ENCODE measurements around the gene ASS1.

The ASS1 gene

DNA sequence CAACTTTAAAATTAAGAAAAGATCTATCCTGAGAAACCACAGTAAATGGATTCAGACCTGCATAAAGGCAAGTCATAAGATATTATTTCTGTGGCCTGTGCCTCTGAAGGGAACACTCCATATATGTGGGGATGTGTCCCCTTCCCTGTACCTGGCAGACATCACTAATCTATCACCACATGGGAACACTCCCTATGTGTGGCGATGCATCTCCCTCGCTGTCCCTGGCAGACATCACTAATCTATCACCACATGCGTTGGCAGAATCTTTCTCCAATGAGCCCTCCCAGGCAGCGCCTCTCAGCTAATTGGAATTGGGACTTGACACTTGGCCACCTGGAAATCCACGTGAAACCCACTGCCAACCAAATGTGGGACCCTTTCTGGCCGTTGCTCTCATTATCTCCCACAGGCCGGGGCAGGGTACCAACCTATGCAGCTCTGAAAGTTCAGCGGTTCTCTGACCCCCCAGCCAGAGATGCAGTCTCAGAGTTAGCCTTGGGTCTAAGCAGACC, 25.2 kb upstream of the ASS1 start:
- no peak for DNase-seq (ENCODE audit: low spot score)

DNA sequence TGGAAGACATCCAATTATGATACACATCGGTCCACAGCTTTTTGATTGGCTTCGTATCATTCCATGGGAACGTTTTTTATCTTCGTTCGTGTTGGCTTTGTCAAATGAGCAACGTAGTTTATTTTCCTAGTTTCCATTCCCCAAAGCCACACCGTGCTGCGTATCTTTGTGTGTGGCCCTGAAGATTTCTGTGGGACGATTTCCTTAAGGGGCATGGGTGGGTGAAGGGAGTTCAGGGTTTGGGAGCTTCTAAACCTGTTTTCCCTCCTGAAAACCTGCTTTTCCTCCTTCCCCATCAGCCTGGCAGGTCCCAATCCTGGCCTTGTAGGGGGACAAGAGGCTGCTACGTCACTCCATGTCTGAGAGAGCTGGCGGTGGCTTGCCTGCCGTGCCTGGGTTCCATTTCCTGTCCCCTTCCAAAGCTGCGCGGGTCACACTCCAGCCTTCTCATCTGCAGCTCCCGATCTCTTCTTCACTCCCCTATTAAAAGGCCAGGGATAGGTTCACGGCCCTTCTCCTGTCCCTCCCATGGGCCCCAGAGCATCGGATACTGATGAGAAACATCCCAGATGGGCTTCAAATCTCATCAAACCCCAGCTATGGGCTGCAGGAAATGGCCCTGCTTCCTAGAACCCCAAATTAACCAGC, 23.5 kb upstream of the ASS1 start:
- DNase-seq (ENCODE audit: low spot score): no peak

GRCh38 chr9:130421802-130422276, 22.9 kb upstream of the ASS1 start:
- DNase-seq (ENCODE audit: low spot score): no peak

- DNase-seq (ENCODE audit: low spot score): no peak
Observed at GRCh38 chr9:130422546-130422945, 22.2 kb upstream of the ASS1 start.

GRCh38 chr9:130423272-130423671, 21.5 kb upstream of the ASS1 start:
- no peak for DNase-seq (ENCODE audit: low spot score)

DNA sequence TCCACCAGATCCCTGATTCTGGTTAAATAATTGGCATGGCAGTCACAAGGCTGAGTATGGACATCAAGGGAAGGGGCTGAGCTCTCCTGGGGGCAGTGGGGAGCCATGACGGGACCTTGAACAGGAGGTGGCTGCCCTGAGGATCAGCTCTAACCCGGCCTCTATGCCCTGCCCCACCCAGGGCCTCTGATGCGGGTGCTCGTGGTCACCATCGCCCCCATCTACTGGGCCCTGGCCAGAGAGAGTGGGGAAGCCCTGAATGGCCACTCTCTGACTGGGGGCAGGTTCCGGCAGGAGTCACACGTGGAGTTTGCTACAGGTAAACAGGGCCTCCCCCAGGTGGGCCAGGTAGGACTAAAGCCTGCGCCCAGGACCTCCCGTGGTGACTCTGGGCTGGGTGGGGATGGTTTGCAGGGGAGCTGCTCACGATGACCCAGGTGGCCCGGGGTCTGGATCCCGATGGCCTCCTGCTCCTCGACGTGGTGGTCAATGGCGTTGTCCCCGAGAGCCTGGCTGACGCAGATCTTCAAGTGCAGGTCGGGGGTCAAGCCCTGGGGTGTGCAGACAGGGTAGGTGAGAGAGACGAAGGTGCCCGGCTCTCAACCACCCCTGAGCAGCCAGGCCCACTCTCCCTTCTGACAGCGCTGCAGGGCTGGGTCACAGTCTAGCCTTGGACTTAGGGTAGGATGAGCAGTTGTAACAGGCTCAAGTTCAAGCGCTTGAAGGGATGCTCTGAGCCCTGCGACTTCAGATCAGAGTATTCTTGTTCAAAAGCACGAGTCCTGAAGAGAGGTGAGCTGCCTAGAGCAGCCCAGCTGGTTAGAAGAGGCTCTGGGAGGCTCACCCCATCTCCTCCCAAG, 19.9 kb upstream of the ASS1 start:
- no peak for DNase-seq (ENCODE audit: low spot score)

GRCh38 chr9:130425741-130426466, 18.9 kb upstream of the ASS1 start:
- DNase-seq (ENCODE audit: low spot score): no peak

DNA sequence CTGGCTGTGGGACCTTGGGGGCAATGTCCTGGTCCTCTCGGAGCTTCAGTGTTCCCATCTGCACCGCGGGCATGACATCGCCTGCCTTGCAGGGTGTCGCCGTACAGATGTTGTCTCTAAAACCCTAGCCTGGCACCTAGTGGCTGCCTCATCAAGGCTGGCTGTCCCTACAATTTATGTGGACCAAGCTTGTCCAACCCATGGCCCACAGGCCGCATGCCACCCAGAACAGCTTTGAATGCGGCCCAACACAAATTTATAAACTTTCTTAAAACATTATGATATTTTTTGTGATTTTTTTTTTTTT, 18.3 kb upstream of the ASS1 start:
- no peak for DNase-seq (ENCODE audit: low spot score)

- DNase-seq (ENCODE audit: low spot score): no peak
Observed at GRCh38 chr9:130426883-130427282, 17.9 kb upstream of the ASS1 start.

- DNase-seq (ENCODE audit: low spot score): no peak
Observed at GRCh38 chr9:130427326-130427725, 17.4 kb upstream of the ASS1 start.

- DNase-seq (ENCODE audit: low spot score): no peak
Observed at GRCh38 chr9:130428086-130428665, 16.6 kb upstream of the ASS1 start.

- no peak for DNase-seq (ENCODE audit: low spot score)
Observed at GRCh38 chr9:130429381-130429780, 15.4 kb upstream of the ASS1 start.

GRCh38 chr9:130429831-130430230, 14.9 kb upstream of the ASS1 start:
- no peak for DNase-seq (ENCODE audit: low spot score)

- DNase-seq (ENCODE audit: low spot score): no peak
Observed at GRCh38 chr9:130430232-130430631, 14.5 kb upstream of the ASS1 start.

GRCh38 chr9:130430734-130431535, 13.8 kb upstream of the ASS1 start:
- no peak for DNase-seq (ENCODE audit: low spot score)

DNA sequence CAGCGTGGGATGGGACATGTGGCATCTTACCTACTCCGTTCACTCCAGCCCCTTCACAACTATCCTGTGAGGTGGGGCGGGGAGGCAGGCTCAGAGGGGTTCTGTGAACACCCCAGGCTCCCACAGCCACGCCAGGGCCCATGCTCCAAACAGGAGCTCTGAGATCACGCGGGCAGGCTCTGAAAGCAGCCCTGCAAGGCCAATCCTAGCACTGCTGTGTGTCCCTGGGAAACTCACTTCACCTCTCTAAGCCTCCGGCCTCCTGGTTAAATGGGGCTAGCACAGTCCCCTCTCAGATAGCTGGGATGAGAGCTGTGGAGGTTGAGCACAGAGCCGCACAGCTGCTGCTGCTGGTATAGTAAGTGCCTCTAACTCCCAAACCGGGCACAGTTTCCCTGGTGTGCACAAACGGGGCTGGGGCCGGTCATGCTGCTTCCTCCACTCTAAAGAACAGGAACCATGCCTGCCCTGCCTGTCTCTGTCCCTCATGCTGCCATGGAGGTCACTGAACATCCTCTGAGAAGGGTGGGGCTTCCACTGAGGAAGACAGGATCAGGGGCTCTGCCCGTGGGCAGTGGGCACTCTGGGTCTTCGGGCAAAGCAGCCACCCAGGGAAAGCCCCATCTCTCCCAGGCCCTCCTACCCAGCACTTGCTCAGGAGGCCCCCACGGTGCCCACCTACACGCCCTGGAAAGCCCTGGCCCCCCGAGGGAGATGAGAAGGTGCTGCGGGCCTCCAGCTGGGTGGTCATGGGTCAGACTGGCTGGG, 13.0 kb upstream of the ASS1 start:
- no peak for DNase-seq (ENCODE audit: low spot score)

- no peak for DNase-seq (ENCODE audit: low spot score)
Observed at GRCh38 chr9:130432362-130432761, 12.4 kb upstream of the ASS1 start.

- no peak for DNase-seq (ENCODE audit: low spot score)
Observed at GRCh38 chr9:130432796-130433167, 12.0 kb upstream of the ASS1 start.

DNA sequence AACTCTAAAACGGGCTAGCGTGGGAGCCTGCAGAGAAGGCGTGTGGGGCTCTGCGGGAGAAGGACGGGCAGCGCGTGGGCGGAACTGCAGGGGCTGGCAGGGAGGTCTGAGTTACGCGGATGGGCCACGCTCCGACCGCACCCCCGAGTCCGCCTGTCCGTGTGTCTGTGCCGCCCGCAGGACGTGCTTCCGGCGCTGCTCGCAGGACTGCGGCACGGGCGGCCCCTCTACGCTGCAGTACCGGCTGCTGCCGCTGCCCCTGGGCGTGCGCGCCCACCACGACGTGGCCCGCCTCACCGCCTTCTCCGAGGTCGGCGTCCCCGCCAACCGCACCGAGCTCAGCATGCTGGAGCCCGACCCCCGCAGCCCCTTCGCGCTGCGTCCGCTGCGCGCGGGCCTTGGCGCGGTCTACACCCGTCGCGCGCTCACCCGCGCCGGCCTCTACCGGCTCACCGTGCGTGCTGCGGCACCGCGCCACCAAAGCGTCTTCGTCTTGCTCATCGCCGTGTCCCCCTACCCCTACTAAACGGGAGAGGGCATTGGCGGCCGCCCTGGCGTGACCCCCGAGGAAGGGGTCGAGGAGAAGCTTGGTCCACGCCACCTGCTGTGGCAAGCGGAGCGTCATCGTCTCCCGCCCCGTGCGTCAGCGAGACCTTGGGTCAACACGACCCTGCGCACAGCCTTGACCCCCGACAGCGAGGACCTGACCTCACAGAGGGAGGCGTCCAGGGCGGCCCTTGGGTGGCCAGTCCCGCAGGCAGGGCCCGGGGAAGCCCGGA, 11.4 kb upstream of the ASS1 start:
- no peak for DNase-seq (ENCODE audit: low spot score)

- DNase-seq (ENCODE audit: low spot score): no peak
Observed at GRCh38 chr9:130433947-130434262, 10.9 kb upstream of the ASS1 start.

All from NAMALWA (cell line).